GM21381 (cell line): ENCODE data around the gene CTNS.

ENCODE experiments used
- ATAC-seq: cut with Tn5 transposase; IDR thresholded peaks from one replicate; pipeline ENCODE4 v1.9.1; 2021; ENCODE audit warnings: mild to moderate bottlenecking, moderate library complexity; ENCODE audit not compliant: unreplicated experiment

The CTNS gene

DNA sequence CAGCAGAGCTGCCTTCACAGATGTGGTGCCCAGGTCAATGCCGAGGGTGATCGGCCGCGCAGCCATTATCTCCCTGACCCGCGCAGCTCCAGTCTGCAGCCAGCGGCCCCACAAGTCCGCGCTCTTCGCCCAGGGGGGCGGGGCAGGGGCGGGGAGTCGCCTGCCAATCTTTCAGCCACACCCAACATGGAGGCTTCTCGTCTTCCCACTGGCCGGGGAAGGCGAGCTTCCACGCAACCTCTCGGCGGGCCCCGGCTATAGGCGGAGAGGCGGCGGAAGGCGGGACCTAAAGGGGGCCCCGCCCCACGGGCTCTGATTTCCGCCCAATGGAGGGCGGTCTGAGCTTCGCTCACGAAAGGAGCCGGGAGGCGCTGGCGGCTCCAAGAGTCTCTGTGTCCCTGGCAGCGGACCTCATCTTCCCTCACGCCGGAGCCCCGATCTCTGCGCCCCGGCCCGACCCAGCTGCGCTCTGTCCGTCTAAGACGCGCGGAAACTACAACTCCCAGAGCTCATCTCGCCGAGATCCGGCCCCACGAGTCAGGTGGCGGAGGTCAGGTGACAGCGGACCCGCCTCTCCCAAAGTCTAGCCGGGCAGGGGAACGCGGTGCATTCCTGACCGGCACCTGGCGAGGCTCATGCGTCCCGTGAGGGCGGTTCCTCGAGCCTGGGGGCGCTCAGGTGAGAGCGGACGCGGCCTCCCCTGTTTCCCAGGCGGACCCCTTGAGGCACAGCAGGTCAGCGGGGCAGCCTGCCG, at the start of gene CTNS, which contains the start of gene SHPK:
Gene CTNS (plus strand): TSS at position 607 of the 754 bp plus-strand sequence. CDS start 3,447 bp downstream, outside the sequence.
Gene SHPK (minus strand): TSS at position 97 of the 754 bp plus-strand sequence. CDS start 31 bp downstream, at position 66.
- peak; percentile 91 for ATAC-seq

DNA sequence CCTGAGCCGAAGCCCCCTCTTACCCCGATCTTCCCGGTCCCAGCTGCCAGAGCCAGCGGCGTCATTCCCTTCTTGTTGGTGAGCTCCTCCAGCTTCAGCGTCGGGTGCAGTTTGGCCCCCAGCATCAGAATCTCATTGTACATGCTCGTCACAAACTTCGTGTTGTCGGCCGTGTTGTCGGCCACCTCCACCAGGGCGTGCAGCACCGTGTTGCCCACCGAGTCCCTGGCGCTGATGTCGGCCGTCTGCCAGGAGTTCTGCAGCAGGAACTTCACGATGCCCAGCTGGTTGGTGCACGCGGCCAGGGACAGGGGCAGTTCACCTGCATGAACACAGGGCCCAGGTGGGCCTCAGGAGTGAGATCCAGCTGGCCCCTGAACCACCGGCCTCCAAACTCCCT, 46.8 kb upstream of the CTNS start:
- ATAC-seq: no peak

DNA sequence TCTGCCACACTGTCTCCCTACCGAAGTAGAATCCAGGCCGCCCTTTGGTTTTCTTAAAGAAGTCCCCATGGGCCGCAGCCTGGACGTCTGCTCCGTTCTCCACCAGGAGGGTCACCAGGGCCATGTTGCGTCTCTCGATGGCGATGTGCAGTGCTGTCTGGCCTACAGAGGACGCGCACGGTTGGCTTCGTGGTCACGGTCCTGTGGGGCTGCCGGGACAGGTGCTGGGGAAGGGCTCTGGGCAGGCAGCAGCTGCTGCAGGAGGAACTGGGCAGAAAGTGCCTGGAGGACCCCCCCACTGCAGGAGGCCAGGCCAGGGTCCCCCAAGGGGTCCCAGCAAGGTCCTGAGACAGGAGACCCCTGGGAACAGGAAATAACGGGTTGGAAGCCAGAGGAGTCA, 46.3 kb upstream of the CTNS start:
- ATAC-seq: no peak

DNA sequence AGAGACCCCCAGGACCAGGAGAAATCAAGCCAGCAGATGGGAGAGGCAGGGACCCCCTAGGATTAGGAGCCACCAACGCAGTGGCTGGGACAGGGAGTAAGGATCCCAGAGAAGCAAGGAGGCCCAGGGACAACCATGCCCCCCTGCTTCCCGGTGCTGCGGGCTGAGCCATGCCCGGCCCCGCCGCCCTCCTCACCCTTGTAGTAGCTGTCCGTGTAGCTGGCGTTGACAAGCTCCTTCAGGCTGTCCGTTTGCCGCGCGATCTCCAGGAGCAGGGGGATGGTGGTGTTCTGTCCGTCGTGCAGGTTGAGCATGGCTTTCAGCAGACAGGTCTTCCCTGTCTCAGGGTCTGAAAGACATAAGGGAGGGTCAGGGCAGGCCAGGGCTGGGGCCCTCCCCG, 45.8 kb upstream of the CTNS start:
- no peak for ATAC-seq

DNA sequence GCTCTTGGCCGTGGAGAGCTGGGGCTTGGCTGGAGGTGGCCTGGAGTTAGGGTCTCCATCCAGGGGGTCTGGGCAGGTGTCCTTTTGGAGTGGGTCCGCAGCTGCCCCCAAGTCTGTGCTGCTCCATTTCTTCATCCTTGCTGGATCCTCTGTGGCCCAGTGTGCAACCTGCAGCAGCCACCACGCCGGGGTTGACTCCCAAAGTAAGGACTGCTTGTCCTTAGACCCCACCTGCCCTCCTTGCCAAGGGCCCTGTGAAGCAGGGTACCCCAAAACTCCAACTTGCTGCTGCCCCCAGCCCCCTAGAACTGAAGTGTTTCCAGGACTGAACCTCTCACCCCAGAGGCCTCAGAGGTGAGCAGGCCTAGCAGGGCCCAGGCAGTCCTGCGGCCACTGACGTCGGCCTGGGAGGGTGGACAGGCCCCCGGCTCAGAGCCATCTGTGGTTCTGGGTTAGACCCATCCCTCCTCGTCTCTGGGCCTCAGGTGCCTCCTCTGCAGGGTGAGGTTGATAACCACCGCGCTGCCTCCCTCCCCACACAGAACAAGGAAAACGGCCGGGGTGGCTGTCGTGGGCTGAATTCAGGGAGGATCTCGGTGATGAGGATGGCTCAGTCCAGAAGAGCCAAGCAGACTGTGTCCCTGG, 44.2 kb upstream of the CTNS start:
- no peak for ATAC-seq

DNA sequence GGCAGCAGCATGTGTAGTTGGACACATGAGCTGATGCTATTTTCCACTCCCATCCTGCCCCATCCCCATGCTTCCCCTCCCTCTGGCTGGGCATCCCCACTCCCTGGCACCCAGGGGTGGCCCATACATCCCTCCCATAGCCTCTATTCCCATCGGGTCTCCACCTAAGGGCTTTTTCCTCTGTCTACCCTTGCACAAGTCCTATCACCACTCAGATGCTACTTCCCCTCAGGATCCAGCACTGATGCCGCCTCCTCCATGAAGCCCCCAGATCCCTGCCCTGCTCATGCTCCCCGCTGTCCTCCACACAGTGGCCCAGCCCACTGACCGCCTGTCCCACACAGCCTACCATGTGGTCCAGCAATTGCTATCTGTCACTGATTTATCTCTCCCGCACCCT, 43.2 kb upstream of the CTNS start:
- no peak for ATAC-seq

DNA sequence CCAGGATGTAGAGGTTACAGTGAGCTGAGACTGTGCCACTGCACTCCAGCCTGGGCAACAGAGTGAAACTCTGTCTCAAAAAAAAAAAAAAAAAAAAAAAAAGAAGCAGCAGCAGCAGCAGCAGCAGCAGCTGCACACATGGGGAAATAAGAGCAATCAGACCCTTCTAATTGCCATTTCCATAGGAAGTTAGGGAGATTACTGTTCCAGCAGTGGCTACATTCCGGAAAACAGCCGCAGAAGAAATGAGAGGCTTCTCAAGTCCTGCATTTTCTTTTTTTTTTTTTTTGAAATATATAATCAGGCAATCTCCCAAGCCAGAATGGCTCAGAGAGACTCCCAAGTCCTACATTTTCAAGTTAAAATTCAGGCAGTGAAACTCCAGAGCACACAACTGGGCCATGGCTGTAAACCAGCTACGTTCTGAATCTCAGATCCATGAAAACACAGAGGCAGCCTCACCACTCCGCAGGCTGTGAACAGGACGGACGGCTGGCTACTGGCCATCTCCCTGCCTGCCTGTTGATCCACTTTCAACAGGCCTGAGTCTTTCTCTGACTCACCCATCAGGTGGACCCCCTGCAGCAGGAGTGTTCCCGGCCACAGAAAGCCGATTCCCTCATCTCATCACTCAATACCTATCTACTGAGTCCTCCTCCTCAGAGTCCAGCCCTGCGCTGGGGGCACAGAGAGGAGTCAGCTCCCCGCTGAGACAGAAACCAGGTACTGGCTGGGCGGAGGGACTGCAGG, 42.3 kb upstream of the CTNS start:
- no peak for ATAC-seq

DNA sequence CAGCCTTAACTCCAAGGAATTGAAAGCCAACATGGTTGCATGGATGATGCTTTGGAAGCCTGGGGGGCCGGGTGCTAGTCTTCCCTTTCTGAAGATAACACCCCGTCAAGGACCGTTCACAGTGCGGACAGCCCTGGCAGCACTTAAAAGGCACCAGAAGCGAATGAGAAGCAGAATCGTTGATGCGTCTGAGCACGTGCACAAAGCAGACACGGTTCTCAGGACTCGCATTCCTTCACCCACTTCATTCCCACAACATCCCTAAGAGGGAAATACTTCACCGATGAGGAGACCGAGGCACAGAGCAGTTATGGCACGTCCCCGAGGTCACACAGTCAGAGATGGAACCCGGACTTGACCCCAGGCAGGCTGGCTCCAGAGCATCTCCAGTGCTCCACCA, 41.6 kb upstream of the CTNS start:
- ATAC-seq: no peak

DNA sequence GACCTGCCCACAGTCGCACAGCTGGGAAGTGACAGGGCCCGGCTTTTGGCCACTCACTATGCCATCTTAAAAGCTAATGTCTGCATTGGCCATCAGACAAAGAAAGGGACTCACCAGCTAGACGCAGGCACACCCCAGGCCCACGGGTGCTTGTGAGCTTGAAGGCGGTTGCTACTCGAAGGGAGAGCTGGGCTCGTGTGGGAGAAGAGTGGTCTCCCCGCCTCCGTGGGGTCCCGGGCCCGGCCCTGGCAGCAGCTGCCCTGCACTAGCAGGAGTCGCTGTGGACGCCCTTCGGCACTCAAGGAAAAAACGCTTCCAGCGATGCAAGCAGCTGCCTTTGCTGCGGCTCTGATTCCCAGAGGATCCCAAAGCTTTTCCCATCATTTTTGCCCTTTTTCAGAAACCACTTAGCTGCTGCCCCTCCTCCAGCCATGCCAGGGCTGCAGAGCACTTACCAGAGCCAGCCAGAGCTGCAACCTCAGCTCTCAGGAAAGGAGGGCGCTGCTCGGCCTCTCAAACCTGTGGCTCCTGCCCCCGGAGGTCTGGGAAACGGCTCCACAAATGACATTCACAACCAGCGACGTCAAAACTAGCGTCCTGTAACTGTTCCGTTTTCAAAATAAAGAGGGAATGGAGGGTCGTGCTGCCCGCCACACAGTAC, 39.6 kb upstream of the CTNS start:
- no peak for ATAC-seq

DNA sequence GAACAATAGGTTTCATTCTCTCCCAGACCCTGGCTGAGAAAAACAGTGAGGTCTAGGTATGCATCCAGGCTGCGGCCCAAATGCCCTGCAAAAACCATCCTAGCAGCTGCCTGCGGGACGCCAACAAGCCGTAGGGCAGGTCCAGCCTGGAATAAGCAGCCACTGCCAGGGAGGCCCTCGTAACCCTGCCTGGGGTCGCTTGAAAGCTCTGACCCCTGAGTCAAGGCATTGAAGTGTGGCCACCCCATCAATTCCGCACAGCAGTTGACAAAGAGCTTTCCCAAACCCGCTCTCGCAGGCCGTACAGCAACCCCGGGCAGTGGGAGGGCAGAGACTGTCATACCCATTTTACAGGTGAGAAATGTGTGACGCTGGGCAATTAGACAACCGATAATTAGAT, 38.5 kb upstream of the CTNS start:
- ATAC-seq: no peak

DNA sequence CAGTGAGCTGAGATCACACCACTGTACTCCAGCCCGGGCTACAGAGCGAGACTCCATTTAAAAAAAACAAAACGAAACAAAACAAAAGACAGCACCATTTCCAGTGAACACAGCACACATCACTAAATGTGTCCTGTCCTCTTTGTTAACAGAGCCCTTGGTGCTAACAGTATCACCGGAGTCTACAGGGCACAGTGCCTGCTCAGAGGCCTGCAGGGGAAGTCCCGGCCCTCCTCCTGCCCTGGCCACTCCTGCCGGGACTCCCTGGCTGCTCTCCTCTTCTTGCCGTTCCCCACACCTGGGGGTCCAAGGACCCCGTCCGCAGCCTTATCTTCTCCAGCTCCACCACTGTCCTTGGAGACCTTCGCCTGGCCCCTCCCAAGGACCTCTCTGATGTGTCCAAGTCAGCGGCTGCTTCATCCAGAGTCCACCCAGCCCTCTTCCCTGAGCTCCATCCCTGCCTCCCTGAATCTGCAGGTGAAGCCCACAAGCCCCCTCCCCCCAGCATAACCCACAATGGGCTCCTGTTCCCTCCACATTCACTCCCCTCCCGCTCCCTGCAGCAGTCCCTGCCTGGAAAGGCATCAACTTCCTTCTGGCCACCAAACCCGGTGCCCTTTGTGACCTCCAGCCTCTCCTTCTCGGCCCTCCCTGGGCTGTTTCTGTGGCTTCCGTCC, 35.9 kb upstream of the CTNS start:
- ATAC-seq: no peak

DNA sequence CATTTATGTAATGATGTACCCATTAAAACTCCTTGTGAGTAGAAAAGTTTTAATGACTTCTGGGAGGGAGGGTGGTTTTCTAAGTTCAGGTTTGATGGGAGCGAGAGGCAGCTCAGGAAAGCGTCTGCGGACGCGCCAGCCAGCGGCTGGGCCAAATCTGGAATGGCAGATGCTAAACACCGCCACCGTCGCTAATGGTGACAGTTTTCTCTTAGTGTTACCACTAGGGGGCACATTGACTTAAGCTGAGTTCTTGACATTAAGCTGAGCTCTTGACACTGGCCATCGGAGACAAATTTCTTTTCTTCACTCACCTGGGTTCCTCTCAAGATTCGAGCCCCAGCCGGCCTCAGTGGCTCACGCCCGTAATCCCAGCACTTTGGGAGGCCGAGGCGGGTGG, 34.1 kb upstream of the CTNS start:
- no peak for ATAC-seq

DNA sequence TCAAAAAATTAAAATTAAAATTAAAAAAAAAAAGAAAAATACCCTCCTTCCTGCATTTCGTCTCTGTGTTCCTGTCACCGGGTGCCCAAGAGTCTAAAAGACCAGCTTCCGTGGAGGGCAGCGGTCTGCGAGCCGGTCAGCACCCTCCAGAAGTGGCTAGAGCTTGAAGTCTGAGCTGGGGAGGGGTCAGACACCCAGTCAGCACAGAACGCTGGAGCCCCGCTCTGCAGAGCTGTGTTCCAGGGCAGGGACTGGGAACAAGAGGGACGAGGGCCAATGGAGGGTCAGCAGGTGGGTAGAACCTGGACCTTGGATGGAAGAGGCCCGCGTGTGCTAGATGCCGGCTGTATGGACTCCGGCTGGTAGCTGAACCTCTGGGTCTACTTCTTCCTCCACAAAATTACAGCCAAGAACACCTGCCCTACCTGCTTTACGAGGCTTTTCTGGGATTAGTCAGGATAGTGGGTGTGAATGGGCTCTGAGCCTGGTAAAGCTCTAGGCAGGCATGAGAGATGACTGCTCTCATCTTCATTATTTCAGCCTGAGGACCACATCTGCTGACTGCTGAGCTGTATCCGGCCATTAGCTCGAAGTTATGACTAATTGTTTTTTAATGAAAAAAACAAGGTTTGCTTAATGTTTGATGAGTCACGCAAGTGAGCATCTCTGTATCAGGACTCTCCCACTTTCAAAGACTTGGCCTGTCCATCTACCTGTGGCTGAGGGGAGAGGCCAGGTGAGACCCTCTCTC, 33.3 kb upstream of the CTNS start:
- no peak for ATAC-seq

DNA sequence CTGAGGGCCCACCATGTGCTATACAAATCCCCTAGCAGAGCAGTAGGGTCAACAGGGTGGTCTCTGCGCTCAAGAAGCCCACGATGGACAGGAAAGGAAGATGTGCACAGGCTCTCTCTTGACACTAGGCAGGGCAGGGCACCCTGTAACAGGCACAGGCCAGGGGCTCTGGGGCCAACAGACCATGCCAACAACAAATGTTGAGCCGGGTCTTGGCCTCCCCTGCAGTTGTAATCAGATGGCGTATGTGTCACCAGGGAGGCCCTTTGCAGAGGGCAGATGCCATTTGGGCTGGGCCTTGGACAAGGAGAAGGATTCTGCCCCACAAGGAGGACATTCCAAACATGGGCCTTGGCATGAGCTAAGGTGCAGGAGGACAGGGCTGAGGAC, 32.7 kb upstream of the CTNS start:
- no peak for ATAC-seq

DNA sequence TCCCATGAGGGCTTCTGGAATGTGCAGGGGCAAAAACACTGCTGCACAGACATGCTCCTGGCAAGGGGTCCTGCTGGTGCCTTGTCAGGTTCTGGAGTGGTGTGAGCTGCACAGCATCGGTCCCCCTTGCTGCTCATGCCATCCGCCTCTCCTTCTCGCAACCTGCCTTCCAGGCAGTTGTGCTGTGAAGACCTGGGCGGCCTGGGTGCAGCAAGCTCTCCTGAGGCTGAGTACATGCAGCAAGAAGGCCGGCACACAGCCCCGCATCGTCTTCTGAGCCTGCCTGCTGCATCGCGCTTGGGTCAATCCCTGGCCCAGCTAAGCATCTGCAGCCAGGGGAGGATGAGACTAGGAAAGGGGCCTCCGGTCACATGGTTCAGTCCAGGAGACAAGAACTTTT, 26.9 kb upstream of the CTNS start:
- no peak for ATAC-seq

DNA sequence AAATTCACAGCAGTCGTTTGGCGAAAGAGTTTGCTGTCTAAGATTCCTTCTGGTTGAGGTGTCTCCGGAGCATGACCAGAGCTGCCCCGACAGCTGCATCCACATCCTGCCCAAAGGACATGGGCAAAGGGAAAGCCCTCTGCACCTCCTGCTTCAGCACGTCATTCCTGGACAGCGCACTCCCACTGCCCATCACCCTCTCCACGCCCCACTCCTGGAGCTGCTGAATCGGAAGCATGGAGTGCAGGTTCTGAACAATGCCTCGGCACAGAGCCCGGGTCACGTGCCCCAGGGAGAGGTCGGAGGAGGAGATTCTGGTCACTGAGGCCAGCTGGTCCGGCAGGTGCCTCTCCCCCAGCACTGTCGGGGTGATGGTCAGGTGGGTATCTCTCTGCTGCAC, 26.0 kb upstream of the CTNS start:
- no peak for ATAC-seq

DNA sequence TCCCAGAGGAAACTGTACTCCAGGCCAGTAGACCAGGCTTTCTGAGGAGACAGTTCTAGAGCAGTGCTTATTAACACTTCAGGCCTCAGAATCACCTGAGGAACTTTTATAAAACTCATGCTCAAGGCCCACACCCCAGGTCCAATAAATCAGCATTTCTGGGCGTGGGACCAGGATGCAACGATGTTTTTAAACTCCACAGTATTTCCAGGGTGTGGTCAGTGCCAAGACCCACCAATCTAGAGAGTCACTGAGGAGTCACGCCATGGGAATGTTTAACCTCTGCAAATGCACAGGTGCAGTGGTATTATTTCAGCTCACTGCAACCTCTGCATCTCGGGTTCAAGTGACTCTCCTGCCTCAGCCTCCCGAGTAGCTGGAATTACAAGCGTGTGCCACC, 23.4 kb upstream of the CTNS start:
- ATAC-seq: no peak

DNA sequence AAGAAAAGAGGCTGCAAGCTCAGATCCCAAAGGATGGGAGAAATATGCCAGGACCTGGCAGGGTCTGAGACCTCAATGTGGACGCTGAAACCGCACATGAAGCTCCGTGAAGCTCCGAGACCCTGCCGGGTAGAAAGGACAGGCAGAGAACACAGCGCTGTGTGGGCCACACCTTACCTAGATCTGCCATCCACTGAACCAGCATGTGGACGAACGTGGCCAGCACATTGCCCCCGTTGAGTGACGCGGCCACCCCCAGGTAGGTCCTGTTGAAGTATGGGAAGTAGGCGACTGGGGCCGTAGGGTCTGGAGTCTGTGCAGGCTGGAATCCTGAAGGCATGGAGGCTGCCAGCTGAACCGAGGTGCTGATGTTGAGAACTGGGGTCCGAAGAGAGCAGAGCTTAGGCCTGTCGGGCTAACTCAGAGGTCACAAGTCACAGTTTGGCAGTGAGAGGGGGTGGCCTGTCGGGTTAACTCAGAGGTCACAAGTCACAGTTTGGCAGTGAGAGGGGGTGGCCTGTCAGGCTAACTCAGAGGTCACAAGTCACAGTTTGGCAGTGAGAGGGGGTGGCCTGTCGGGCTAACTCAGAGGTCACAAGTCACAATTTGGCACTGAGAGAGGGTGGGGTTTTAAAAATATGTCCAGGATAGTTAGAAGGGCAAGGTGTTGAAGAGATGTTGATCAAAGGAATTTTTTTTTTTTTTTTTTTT, 21.2 kb upstream of the CTNS start:
- no peak for ATAC-seq

DNA sequence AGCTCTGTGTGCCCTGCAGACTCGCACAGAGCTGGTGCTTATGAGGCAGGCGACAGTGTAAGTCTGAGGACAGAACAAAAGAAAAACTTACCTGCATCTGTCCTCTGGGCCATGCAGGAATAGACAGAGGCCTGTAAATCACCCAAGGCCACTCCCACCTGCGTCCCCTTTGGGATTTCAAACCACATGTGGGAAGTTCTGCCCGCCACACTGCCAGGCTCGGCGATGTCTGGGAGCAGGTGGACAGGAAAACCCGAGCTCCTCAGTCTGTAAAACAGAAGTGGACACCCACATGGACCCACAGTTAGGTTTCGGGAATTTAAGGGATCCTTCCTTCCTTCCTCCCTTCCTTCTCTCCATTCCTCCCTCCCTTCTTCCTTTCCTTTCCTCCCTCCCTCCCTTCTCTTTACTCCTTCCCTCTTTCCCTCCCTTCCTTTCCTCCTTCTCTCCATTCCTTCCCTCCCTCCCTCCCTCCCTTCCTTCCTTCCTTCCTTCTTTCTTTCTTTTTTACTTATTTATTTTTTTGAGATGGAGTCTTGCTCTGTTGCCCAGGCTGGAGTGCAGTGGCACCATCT, 15.3 kb upstream of the CTNS start:
- no peak for ATAC-seq
